ENCODE measurements around the gene ZFHX2.
A peak's percentile ranks its signal among the peaks of the same experiment; 100 is the strongest.

The ZFHX2 gene

DNA sequence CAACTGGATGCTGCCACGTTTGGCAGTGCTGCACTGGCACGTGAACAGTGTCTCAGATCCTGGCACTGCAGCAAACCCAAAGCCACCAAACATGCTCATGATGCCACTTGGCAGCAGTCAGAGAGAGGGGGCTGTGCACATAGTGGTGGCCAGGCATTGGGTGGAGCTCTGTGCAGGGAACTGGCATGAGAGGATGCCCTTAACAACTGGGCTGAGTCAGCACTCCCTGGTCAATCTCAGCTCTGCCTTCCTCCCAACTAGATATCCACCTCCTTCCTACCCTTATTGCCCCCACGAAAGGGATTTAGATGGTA lies 37.0 kb downstream of the ZFHX2 start:
- no peak for DNase-seq

DNA sequence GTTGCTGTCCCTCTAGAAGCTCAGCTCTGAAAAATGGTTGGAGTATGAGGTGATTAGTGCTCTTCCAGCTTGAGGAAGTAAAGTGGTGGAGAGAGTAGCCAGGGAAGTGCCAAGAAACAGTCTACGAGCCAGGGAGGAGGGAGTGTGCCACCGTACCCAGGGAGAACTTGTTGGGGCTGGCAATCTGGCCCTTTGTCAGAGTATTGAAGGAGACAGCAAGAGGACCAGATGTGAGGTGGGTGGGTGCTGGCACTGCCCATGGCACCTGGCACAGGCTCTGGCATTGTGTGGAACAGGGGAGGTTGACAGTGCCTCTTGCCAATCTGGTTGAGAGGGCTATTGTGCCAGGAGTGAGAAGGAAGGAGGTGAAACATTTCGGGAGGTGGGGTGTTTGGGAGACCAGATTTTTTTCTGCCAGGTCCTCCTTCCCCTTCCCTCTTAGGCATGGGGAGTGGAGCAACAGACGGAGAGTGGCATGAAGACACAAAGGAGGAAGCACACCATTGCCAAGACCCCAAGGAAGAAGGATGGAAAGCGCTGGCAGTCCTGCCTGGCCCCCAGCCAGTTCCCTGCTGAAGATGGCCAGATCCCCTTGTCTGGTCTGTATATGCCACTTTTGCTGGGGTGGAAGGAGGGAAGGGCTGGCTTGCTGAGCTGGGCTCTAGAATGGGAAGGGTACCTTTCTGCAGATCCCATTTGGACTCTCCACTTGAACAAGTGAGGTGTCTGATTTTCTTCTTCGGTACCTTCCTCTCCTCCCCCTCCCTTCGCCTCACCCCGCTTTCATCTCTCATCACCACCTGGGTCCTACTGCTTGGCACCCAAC lies 37.5 kb downstream of the ZFHX2 start:
- no peak for DNase-seq

DNA sequence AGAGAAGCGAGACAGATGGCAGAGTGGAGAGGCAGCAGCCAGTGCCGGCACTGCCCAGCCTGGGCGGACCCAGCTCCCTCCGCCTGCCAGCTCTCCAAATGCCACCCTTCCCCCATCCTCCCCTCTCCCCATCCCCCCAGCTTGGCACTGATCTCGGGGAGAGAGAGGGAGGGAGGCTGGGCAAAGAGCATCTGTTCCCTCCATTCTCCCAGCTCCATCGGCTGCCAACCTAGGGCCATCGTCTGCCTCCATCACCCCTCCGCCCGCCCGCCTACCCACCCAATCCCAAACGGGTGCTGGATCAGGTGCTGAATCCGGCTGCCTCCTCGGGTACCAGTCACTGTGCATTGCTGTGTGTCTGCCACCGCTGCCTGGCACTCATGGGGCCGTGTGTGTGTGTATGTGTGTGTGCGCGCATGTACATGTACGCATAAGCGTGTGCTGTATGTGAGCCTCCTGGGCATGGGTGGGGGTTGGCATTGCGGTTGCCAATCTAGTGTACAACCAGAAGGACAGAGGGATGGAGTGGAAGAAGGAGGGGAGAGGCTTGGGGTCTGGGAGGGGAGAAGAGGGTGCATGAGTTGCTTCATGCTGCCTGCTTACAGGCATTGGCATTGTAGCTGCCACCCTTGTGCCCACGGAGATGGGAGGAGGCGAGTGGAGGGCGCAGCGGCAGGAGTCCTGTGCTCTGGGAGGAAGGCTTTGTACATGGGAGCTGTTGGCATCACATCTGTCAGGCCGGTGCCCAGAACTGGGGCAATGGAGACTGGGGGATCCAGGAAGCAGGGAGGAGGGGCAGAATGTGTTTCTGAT lies 38.4 kb downstream of the ZFHX2 start:
- no peak for DNase-seq

DNA sequence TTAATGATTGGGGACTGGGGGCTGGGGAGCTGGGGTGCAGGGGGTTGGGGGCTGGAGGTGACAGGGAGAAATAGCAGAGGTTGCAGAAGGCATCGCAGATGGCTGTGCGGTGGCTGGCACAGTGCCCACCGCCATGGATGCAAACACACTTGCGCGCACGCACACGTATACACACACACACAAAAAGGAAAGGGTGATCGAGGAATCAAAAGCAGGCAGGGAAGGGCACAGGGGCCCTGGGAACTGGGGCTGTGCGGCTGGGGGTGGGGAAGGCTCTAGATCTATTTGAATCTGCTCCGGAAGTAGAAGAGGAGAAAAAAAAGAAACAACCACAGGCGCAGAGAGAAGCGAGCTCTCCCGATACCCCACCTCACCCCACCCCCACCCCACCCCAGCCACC lies 39.4 kb downstream of the ZFHX2 start:
- DNase-seq, result no peak

DNA sequence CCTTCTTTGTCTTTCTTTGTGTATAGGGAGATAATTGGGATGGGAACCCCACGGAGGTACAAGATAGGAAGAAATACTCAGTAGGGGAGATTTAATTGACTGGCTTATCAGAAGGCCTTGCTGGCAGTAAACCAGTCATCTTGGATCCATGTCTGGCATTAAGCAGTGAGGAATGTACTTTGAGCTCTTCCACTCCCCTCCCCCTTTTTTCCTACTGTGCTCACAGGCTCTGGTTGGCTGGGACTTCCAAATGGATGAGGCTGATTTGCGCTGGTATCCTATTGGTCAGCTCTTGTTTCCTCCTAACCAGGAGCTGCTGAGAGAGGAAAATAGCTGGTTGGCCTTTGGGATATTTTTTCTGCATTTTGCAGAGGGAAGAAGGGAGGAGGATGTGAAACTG lies 57.3 kb downstream of the ZFHX2 start:
- DNase-seq, result no peak

DNA sequence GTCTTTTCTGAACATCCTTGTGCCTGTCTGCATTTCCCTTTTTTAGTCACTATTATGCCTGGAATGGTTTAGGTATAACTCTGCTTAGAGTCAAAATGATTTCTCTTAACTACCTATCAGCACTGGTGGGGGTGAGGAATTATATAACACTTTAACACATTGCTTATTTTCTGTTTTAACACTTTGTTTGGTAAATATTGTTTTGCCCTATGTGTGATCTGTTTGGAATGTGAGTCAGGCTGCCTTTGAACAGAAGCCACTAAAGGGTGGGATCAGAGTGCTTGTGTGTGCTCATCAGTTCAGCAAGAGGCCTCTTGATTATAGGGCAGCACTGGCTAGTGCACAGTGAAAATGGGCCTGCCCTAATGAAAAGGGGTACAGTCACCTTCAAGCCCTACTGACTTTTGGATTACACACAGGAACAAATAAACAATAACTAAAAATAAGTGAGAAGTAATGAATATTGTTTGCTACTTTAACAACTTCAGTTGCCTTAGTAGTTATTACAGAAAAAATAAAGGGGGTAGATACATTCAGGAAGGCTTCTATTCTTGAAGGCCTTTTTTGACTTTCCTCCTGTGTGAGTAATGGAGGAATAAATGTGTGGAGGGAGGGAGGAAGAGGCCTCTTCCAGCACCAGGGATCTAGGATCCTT lies 58.8 kb downstream of the ZFHX2 start:
- no peak for DNase-seq

DNA sequence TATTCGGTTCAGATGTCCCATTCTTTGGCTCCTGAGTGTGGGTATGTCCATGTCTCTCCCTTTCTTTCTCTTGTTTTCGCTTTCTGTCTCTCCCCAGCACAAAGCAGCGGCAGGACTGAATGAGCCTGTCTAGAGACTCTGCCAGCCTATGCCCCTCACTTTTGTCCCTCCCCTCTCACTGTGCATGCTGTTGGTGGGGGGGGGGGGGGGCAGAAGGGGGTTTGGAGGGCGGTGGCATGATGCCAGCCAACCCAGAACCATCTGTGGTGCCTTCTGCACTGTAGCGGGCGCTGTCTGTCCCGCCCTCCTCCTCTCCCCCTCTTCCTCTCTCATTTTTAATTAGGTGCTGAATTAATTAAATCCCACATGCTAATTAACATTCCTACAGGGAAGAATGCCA lies 64.3 kb downstream of the ZFHX2 start:
- no peak for DNase-seq

DNA sequence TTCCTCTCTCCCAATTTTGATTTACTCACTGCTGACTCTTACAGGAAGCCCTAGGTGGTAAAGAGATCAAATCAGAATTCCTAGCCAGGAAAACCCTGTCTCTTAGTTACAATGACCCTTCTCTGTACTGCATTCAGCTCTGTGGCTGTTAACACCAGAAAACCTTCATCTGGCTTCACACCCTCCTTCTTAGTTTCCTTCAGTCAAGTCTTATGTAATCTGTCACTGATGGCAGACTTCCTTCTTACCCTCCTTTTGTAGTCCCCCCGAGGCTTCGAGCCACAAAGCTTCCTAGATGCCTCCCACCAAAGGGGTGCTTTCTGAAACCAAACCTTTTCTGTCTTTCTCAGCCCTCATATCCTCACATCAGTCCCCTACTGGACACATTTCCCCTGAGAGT lies 65.5 kb downstream of the ZFHX2 start:
- DNase-seq, result no peak

DNA sequence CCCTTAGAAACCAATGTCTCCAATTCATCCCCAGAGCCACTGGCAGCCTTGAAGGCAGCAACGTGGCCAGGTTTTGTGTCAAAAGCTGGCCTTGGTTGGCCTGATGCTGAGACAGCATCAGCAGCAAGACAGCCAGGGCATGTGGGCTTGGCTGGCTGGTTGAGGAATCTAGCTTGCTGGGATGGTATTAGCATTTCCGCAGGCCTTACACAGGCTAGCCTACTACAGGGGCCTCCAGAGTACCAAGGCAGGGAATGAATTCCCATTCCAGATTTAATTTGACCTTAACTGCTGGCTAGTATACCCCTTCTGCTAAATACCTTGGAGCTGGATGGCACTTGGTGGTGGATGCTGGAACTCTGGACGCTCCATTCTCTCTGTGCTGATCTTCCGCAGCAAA lies 66.2 kb downstream of the ZFHX2 start:
- DNase-seq, result no peak

DNA sequence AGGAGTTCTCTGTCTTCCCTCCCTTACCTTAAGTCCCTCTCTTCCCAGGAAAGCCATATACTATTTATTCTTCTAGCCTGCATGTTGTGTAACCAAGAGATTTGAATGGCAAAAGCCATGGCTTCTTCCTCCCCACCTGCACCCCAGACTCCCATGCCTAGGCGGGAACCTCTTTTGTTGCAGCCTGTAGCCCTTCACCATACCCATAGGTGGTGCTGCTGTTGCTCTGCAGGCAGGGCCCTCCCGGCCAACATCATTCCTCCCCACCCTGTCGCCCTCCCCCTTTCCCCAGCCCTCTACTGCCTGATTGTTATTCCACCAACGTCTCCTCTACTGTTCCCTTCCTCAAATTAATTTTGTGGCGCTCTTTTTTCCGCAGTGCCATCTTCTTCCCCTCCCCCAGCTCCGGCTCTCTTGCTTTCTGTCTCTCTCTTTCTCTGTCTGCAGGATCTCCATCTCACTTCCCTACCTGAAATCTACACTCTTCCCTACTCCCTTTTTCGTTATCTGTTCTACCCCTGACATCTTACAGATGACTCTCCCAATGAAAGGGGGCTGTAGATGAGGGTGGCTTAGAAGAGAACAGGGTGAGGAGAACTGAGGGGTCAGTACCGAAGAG lies 68.2 kb downstream of the ZFHX2 start:
- no peak for DNase-seq

DNA sequence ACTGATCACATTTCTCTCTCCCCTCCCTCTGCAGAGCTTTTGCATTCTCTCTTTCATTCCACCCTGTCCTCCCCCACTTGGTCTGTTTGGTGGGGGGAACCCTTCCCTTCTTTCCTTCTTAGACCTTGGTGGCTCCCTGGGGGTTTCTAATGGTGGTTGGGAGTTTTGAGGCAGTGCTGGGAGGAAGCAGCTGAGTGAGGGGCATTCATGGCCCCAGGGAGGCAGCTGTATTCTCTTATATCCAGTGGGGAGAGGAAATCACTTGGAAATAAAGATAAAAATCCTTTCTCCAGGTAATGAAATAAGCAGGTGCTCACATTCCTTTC lies 68.8 kb downstream of the ZFHX2 start:
- no peak for DNase-seq

DNA sequence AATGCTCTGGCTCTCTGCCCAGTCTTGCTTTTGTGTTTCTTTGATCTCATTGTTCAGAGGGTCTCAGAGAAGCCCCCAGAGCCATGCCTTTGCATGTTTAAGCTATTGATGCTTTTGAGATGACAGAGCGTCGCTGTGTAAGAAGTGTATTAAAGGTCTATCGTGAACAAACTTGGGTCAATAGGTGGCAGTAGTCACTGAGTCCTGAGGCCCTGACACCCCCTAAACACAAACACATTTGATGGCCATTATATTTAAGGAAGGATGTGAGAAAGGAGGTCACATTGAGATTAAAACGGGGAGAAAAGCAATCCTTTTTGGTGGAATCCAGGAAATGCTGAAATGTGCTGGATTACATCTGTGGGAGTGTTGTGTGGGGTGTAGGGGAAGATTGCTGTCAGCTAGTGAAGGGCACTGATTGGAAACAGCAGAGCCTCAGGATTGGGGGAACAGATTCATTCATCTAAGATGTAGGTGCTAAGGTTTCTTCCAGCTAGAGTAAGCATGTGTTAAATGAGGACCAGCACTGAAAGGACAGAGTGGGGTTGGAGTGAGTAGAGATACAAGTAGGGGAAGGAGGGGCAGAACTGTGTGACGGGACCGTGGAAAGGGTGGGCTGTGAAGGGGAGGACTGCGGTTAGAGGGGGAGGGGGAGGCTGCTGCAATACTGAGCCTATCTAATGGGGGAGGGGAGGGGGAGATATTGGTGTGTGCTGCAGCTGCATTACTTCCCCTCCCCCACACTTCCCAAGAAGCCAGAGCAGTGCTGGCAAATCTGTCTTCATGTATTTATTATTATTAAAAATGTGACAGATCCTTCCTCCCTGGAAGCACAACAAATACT lies 69.4 kb downstream of the ZFHX2 start:
- no peak for DNase-seq

DNA sequence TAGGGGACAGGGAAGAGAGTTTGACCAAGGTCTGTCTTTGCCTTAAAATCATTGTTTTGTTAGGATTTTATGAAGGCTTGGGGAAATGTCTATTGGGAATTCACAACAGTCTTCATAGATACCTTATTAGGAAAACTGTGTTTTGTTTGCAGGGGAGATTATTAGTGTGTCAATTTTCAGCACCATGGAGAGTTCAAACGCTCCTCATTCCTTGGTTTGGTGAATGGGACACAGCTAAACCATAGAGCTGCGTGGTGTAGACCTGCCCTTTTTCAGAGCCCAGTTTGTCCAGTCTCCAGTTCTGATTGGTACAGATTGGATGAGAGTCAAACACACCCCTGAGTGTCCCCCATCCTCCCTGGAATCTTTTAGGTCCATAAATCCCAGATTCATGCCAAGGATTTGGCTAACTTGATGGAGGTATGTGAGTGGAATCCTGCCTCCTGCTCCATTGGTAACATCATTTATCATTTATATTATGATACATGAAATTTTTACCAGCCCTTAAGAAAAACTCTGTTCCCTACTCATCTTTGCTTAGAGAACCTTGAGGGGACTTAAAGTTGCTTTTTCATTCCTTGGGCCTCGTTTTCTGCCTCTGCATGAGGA lies 70.1 kb downstream of the ZFHX2 start:
- DNase-seq, result no peak

DNA sequence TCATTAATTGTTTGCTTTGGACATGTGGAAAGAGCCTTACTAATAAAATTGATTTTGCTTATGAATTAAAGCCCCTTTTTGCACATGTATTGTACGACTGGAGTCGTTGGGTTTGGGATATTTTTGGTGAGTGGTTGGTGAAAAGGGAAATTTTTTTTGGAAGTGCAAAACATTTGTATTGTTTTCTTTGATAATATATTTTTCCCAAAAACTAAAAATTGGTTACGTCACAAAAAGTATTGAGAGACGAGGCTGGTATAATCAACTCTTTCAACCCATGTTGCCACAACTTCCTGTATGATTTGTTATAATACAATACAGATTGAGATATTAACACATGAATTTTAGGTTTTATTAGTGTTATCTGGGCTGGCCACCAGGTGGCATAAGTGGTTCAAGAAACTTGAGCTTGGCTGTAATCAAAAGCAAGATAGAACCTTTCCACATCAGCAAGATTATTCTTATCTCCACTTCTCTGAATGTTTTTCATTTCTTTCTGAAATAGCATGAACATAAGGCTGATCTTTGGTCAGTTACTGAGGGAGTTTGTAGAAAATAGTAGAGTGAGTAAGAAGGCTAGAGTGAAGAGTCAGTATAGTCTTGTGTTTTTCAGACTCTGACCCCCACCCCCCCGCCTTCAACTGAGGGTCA lies 73.3 kb downstream of the ZFHX2 start:
- DNase-seq, result peak; percentile 70

DNA sequence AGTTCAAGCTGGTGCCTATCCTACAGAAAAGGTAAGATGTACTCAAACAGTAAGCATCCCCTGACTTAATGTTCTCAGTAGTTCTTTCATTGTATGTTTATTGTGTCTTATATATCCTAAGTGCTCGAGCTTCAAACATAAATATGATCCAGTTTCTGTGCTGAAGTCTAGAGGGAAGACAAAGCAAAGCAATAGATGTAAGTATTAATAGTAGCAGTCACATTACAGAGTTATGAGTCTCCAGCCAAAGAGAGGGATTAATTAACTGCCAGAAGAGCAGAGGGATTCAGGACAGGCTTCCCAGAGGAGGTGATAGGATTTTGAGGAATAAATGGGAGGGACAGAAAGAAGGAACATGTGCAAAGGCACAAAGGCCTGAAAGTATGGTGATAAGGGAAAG lies 80.6 kb downstream of the ZFHX2 start:
- DNase-seq, result no peak
